Measurements from ENCODE around the gene HAAO. TPM values are rescaled to one million over a fixed set of nuclear protein-coding genes. Genes with fewer than 3 reads are reported as not detected.

The HAAO gene
- total and polyA plus RNA-seq, 2 of the 13 experiments (the other 11 are each of a cell fraction or from before 2014, with no cell fraction given) = 36.1 to 42.7 TPM

- TF ChIP-seq MEIS1 (CRISPR knock-in tag; IDR thresholded peaks at IDR 0.05; ENCODE audit: borderline replicate concordance) (peak; percentile 76; the same call in 1 of the 2 replicates), SOX6 (IDR thresholded peaks at IDR 0.05) (no peak), SOX6 (CRISPR knock-in tag; IDR thresholded peaks at IDR 0.05) (peak; percentile 83), ZNF782 (CRISPR knock-in tag; IDR thresholded peaks at IDR 0.05; ENCODE audit: borderline replicate concordance) (peak; percentile 95; the same call in 1 of the 2 replicates), ZNF3 (CRISPR knock-in tag; IDR thresholded peaks at IDR 0.05) (no peak), ZNF484 (CRISPR knock-in tag; IDR thresholded peaks at IDR 0.05; ENCODE audit: borderline replicate concordance, low read depth) (no peak), ZNF780A (CRISPR knock-in tag; IDR thresholded peaks at IDR 0.05) (peak; percentile 94; the same call in 1 of the 2 replicates), CENPT (CRISPR knock-in tag; IDR thresholded peaks at IDR 0.05; ENCODE audit: low read depth) (no peak), ZKSCAN5 (CRISPR knock-in tag; IDR thresholded peaks at IDR 0.05) (peak; percentile 61; the same call in 1 of the 2 replicates), ZBTB42 (CRISPR knock-in tag; IDR thresholded peaks at IDR 0.05) (no peak), NAIF1 (CRISPR knock-in tag; IDR thresholded peaks at IDR 0.05; ENCODE audit: borderline replicate concordance) (0 out of 2 replicates have a peak, but pooled peaks have one; percentile 46), NR2F1 (CRISPR knock-in tag; IDR thresholded peaks at IDR 0.05) (peak in 1 of 2 experiments; percentile 6; a peak in 1 of 4 replicates), ZNF503 (CRISPR knock-in tag; IDR thresholded peaks at IDR 0.05) (peak; percentile 87), ZNF101 (CRISPR knock-in tag; IDR thresholded peaks at IDR 0.05; ENCODE audit: borderline replicate concordance, low read depth) (no peak; the same call in 1 of the 2 replicates), JUND (CRISPR knock-in tag; IDR thresholded peaks at IDR 0.05) (no peak; the same call in 1 of the 2 replicates), HMGA1 (CRISPR knock-in tag; conservative IDR thresholded peaks at IDR 0.05) (no peak), BATF2 (CRISPR knock-in tag; IDR thresholded peaks at IDR 0.05) (peak; percentile 98), ZNF879 (CRISPR knock-in tag; IDR thresholded peaks at IDR 0.05) (peak; percentile 92; the same call in 1 of the 2 replicates), KAT2B (IDR thresholded peaks at IDR 0.05; ENCODE audit: borderline replicate concordance, low read depth, low read length) (no peak), ZNF33A (CRISPR knock-in tag; IDR thresholded peaks at IDR 0.05; ENCODE audit: borderline replicate concordance) (no peak), ZNF543 (CRISPR knock-in tag; IDR thresholded peaks at IDR 0.05) (peak; percentile 91)
- TF ChIP-seq, protein P1, sequence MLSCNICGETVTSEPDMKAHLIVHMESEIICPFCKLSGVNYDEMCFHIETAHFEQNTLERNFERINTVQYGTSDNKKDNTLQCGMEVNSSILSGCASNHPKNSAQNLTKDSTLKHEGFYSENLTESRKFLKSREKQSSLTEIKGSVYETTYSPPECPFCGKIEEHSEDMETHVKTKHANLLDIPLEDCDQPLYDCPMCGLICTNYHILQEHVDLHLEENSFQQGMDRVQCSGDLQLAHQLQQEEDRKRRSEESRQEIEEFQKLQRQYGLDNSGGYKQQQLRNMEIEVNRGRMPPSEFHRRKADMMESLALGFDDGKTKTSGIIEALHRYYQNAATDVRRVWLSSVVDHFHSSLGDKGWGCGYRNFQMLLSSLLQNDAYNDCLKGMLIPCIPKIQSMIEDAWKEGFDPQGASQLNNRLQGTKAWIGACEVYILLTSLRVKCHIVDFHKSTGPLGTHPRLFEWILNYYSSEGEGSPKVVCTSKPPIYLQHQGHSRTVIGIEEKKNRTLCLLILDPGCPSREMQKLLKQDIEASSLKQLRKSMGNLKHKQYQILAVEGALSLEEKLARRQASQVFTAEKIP (CRISPR knock-in tag; IDR thresholded peaks at IDR 0.05; ENCODE audit: borderline replicate concordance) = peak; percentile 90; the same call in 1 of the 2 replicates
- TF ChIP-seq, protein P2, sequence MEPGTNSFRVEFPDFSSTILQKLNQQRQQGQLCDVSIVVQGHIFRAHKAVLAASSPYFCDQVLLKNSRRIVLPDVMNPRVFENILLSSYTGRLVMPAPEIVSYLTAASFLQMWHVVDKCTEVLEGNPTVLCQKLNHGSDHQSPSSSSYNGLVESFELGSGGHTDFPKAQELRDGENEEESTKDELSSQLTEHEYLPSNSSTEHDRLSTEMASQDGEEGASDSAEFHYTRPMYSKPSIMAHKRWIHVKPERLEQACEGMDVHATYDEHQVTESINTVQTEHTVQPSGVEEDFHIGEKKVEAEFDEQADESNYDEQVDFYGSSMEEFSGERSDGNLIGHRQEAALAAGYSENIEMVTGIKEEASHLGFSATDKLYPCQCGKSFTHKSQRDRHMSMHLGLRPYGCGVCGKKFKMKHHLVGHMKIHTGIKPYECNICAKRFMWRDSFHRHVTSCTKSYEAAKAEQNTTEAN (CRISPR knock-in tag; conservative IDR thresholded peaks at IDR 0.05) = peak; percentile 93
Observed at GRCh38 chr2:42810121-42810970, 18.0 kb upstream of the HAAO start (continued).
